NCI-H2196 treated with DMSO at 0.1 percent for 48 hours (cell line): Measurements from ENCODE around the gene MYL3.

Experiments
- DNase-seq: peaks from one replicate; lab custom pipeline; 2025; ENCODE audit not compliant: unreplicated experiment; lab: John Stamatoyannopoulos, UW

MYL3 gene

GRCh38 chr3:46883054-46883829 lies 20.0 kb upstream of the MYL3 start:
- DNase-seq, result no peak

GRCh38 chr3:46882377-46883053 lies 19.3 kb upstream of the MYL3 start:
- DNase-seq, result no peak

GRCh38 chr3:46881596-46882376 lies 18.5 kb upstream of the MYL3 start:
- no peak for DNase-seq

GRCh38 chr3:46880884-46881595 lies 17.8 kb upstream of the MYL3 start:
- no peak for DNase-seq

- no peak for DNase-seq
Observed at GRCh38 chr3:46878781-46879436, 15.7 kb upstream of the MYL3 start.

GRCh38 chr3:46877406-46878125 lies 14.3 kb upstream of the MYL3 start, which contains the start of gene PTH1R:
TSS of gene PTH1R (plus strand) at chr3:46877721. CDS start at chr3:46883560, 5,839 bp downstream.
- DNase-seq, result no peak

GRCh38 chr3:46876313-46877300 lies 13.4 kb upstream of the MYL3 start:
- DNase-seq, result no peak

- no peak for DNase-seq
Observed at GRCh38 chr3:46875560-46875959, 12.3 kb upstream of the MYL3 start.

- DNase-seq, result no peak
Observed at GRCh38 chr3:46874430-46874829, 11.2 kb upstream of the MYL3 start.

GRCh38 chr3:46873521-46873920 lies 10.3 kb upstream of the MYL3 start:
- no peak for DNase-seq

GRCh38 chr3:46871222-46871621 lies 8.0 kb upstream of the MYL3 start:
- no peak for DNase-seq

GRCh38 chr3:46870651-46871050 lies 7.4 kb upstream of the MYL3 start:
- DNase-seq, result no peak

GRCh38 chr3:46869440-46869839 lies 6.2 kb upstream of the MYL3 start:
- DNase-seq, result no peak

- DNase-seq, result no peak
Observed at GRCh38 chr3:46868948-46869347, 5.7 kb upstream of the MYL3 start.

GRCh38 chr3:46868287-46868686 lies 5.0 kb upstream of the MYL3 start:
- no peak for DNase-seq

- DNase-seq, result no peak
Observed at GRCh38 chr3:46867550-46867898, 4.3 kb upstream of the MYL3 start.

- DNase-seq, result no peak
Observed at GRCh38 chr3:46866720-46867549, 3.7 kb upstream of the MYL3 start.

- DNase-seq, result no peak
Observed at GRCh38 chr3:46866032-46866595, 2.9 kb upstream of the MYL3 start.
